Keratinocyte (primary cell): ENCODE data around the gene MIA3. TPM values are rescaled to one million over a fixed set of nuclear protein-coding genes. Genes with fewer than 3 reads are reported as not detected.

Experiments used
- DNase-seq: peaks from one replicate; pipeline ENCODE4 v3.0.0-alpha.2; 2011; ENCODE audit warnings: low read depth, missing footprints, low spot score
- FAIRE-seq: peaks from 2 replicates; lab custom pipeline; 2011; peaks lifted over from hg19 to GRCh38; lab: Jason Lieb, UNC
- H2AFZ ChIP-seq: 2 replicates; pipeline ENCODE4 v1.6.0; 2012; ENCODE audit warnings: low read length, control low read depth, inconsistent platforms; ENCODE audit not compliant: control insufficient read depth
- H3K27ac ChIP-seq: 2 replicates; pipeline ENCODE4 v1.5.1; 2011; ENCODE audit warnings: low read length; ENCODE audit not compliant: control insufficient read depth, insufficient read depth
- H3K27me3 ChIP-seq: 3 replicates; pipeline ENCODE4 v1.6.0; 2011; ENCODE audit warnings: low read length; ENCODE audit not compliant: control insufficient read depth, insufficient read depth; ENCODE audit errors: extremely low read depth
- H3K36me3 ChIP-seq, 2 experiments: 2 replicates in 1 of 2; 3 replicates in 1 of 2; pipeline ENCODE4 v1.5.1; 2011; ENCODE audit warnings: low read length in 2 of 2, mild to moderate bottlenecking in 1 of 2; ENCODE audit not compliant: control insufficient read depth in 2 of 2, insufficient read depth in 2 of 2; ENCODE audit errors: extremely low read depth in 1 of 2
- H3K4me1 ChIP-seq: 3 replicates; pipeline ENCODE4 v1.5.1; 2011; ENCODE audit warnings: low read length; ENCODE audit not compliant: control insufficient read depth, insufficient read depth; ENCODE audit errors: extremely low read depth
- H3K4me2 ChIP-seq: 3 replicates; pipeline ENCODE4 v1.6.0; 2011; ENCODE audit warnings: low read depth, low read length; ENCODE audit not compliant: control insufficient read depth, insufficient read depth; ENCODE audit errors: extremely low read depth
- H3K4me3 ChIP-seq, 3 experiments: fragments of 200-600 bp in 1 of 3; sonication (generic) in 1 of 3; 2 replicates in 2 of 3; 3 replicates in 1 of 3; pipeline ENCODE4 v1.5.1; 2011 to 2016; ENCODE audit warnings: low read length in 3 of 3, mild to moderate bottlenecking in 3 of 3, control low read depth in 2 of 3, inconsistent platforms in 1 of 3, low read depth in 1 of 3, mixed read lengths in 1 of 3, mixed run types in 1 of 3, moderate library complexity in 1 of 3; ENCODE audit not compliant: control insufficient read depth in 2 of 3, insufficient read depth in 2 of 3; ENCODE audit errors: extremely low read depth in 1 of 3
- H3K79me2 ChIP-seq: 2 replicates; pipeline ENCODE4 v1.6.0; 2012; ENCODE audit warnings: low read length; ENCODE audit not compliant: control insufficient read depth, insufficient read depth
- H3K9ac ChIP-seq: 3 replicates; pipeline ENCODE4 v1.6.0; 2011; ENCODE audit warnings: low read length; ENCODE audit not compliant: control insufficient read depth, insufficient read depth; ENCODE audit errors: extremely low read depth
- H3K9me1 ChIP-seq: 3 replicates; pipeline ENCODE4 v1.6.0; 2011; ENCODE audit warnings: low read length; ENCODE audit not compliant: control insufficient read depth, insufficient read depth; ENCODE audit errors: extremely low read depth
- H3K9me3 ChIP-seq: 2 replicates; pipeline ENCODE4 v1.5.1; 2012; ENCODE audit warnings: low read depth, low read length; ENCODE audit not compliant: control insufficient read depth
- H4K20me1 ChIP-seq: 3 replicates; pipeline ENCODE4 v1.6.0; 2011; ENCODE audit warnings: low read length; ENCODE audit not compliant: control insufficient read depth, insufficient read depth; ENCODE audit errors: extremely low read depth
- CTCF ChIP-seq, 3 experiments: IDR thresholded peaks in 1 of 3; conservative IDR thresholded peaks in 1 of 3; optimal IDR thresholded peaks in 1 of 3; 2 replicates in 2 of 3; 3 replicates in 1 of 3; pipeline versions ENCODE3 to v1.5.1; 2011; ENCODE audit warnings: low read length in 3 of 3, mild to moderate bottlenecking in 3 of 3, moderate library complexity in 2 of 3, control low read depth in 1 of 3, inconsistent platforms in 1 of 3; ENCODE audit not compliant: insufficient read depth in 2 of 3; ENCODE audit errors: extremely low read depth in 1 of 3
- EZH2 ChIP-seq: IDR thresholded peaks from one replicate; pipeline ENCODE4 v1.6.1; 2012; ENCODE audit warnings: inconsistent platforms, mild to moderate bottlenecking, low read length, moderate library complexity
- dilution Hi-C: fragments of 300-500 bp; cut with MboI; formaldehyde crosslinking; loops from one replicate; pipeline ENCODE4 v1.7.0; 2020; ENCODE audit warnings: low sequenced_read_pairs; ENCODE audit not compliant: extremely low pct_ligation_motif_present
- polyA plus RNA-seq, 5 experiments: library from polyadenylated mRNA; depleted of rRNA in 3 of 5; stranded (reverse) in 3 of 5; stranded (forward) in 1 of 5; unstranded in 1 of 5; fragments of >200 nt; gene quantifications; 1 replicate in 1 of 5; 2 replicates in 3 of 5; 3 replicates in 1 of 5; pipeline versions ENCODE4 v1.2.1 to v1.2.3, GENCODE V29; 2011 to 2012; ENCODE audit warnings: missing spikeins in 2 of 5, low read depth in 1 of 5, low replicate concordance in 1 of 5

MIA3 gene
- polyA plus RNA-seq, 1 donor (not counting 4 experiments of a cell fraction or from before 2014, with no cell fraction given): 29.4 TPM

DNA sequence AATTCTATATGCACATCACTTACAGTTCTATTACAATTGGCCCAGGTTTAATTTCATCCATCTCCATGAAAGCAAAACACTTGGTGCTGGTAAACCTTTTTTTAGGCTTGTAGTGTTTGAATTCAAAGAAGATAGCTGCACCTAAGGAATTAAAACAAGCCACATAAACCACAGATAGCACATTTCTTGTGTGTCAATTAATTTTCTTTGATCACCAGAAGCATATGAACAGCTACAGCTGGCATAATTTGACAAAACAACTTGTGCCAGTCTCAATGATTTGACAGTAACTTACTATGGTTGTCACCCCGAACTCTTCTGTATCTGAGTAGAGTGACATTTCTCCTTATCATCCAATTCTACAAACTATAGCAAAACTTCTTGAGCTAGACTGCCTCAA lies 52.2 kb downstream of the MIA3 start:
- TF ChIP-seq CTCF (optimal IDR thresholded peaks at IDR 0.05 in 1 of 3, IDR thresholded peaks at IDR 0.05 in 1 of 3, conservative IDR thresholded peaks at IDR 0.05 in 1 of 3; ENCODE audit: extremely low read depth in 1 of 3, insufficient read depth in 2 of 3, low read length in 3 of 3): no peak
- no peak for TF ChIP-seq EZH2
- H3K4me2 ChIP-seq: no peak overlapping the region
- no peaks in the 10 kb centered on the region for H3K27me3 ChIP-seq
- no peaks in the 10 kb centered on the region for H3K9me1 ChIP-seq
- H3K36me3 ChIP-seq: peaks cover 11 to 18% of the 10 kb centered on the region in 2 experiments
- H3K79me2 ChIP-seq: no peaks in the 10 kb centered on the region
- H4K20me1 ChIP-seq: no peaks in the 10 kb centered on the region
- H2AFZ ChIP-seq: no peak overlapping the region
- H3K27ac ChIP-seq: no peak overlapping the region
- H3K9me3 ChIP-seq: no peaks in the 10 kb centered on the region
- H3K4me1 ChIP-seq: no peaks in the 10 kb centered on the region
- DNase-seq: no peak
- FAIRE-seq: no peak
- dilution Hi-C loops: no loop called here
- no peak overlapping the region for H3K4me3 ChIP-seq
- no peak overlapping the region for H3K9ac ChIP-seq

- FAIRE-seq (no peak), DNase-seq (no peak)
- H2AFZ ChIP-seq: no peak overlapping the region
- no peaks in the 10 kb centered on the region for H3K79me2 ChIP-seq
- no peak overlapping the region for H3K9ac ChIP-seq
- H3K27ac ChIP-seq: no peak overlapping the region
- H3K27me3 ChIP-seq: no peaks in the 10 kb centered on the region
- dilution Hi-C loops: no loop called here
- H3K9me1 ChIP-seq: no peaks in the 10 kb centered on the region
- peaks cover 3 to 19% of the 10 kb centered on the region in 2 experiments for H3K36me3 ChIP-seq
- H3K4me1 ChIP-seq: no peaks in the 10 kb centered on the region
- H3K9me3 ChIP-seq: no peaks in the 10 kb centered on the region
- H3K4me3 ChIP-seq: no peak overlapping the region
- no peak overlapping the region for H3K4me2 ChIP-seq
- no peaks in the 10 kb centered on the region for H4K20me1 ChIP-seq
- TF ChIP-seq CTCF (optimal IDR thresholded peaks at IDR 0.05 in 1 of 3, IDR thresholded peaks at IDR 0.05 in 1 of 3, conservative IDR thresholded peaks at IDR 0.05 in 1 of 3; ENCODE audit: extremely low read depth in 1 of 3, insufficient read depth in 2 of 3, low read length in 3 of 3): no peak
- no peak for TF ChIP-seq EZH2
Measured at GRCh38 chr1:222680080-222680479, 62.2 kb downstream of the MIA3 start.
